ENCODE results near the gene SOD3. TPM values are rescaled to one million over a fixed set of nuclear protein-coding genes. Genes with fewer than 3 reads are reported as not detected.

The SOD3 gene
- total RNA-seq, 1 donor from 2014 or later, result 0.75 TPM

GRCh38 chr4:24795666-24796381 lies 451 bp downstream of the SOD3 start:
- DNase-seq (ENCODE audit: low read depth), result no peak
- no peak for TF ChIP-seq CTCF (IDR thresholded peaks at IDR 0.05; ENCODE audit: insufficient read depth, low read length, poor library complexity, severe bottlenecking)
- H3K4me3 ChIP-seq (ENCODE audit: low read depth, low read length), result no peak overlapping the region
- H3K36me3 ChIP-seq (ENCODE audit: control insufficient read depth, insufficient read depth, low read length), result no peaks in the 10 kb centered on the region
- peaks cover 29% of the 10 kb centered on the region for H3K27me3 ChIP-seq (ENCODE audit: control insufficient read depth, insufficient read depth, low read length)

- Histone ChIP-seq H3K4me3 (ENCODE audit: low read depth, low read length) (no peak overlapping the region), H3K36me3 (ENCODE audit: control insufficient read depth, insufficient read depth, low read length) (no peaks in the 10 kb centered on the region), H3K27me3 (ENCODE audit: control insufficient read depth, insufficient read depth, low read length) (peaks cover 35% of the 10 kb centered on the region)
- TF ChIP-seq CTCF (IDR thresholded peaks at IDR 0.05; ENCODE audit: insufficient read depth, low read length, poor library complexity, severe bottlenecking), result no peak
- no peak for DNase-seq (ENCODE audit: low read depth)
Observed at GRCh38 chr4:24796620-24797019, 1.2 kb downstream of the SOD3 start.

- Histone ChIP-seq H3K27me3 (ENCODE audit: control insufficient read depth, insufficient read depth, low read length) (peaks cover 41% of the 10 kb centered on the region), H3K36me3 (ENCODE audit: control insufficient read depth, insufficient read depth, low read length) (no peaks in the 10 kb centered on the region), H3K4me3 (ENCODE audit: low read depth, low read length) (no peak overlapping the region)
- no peak for DNase-seq (ENCODE audit: low read depth)
- TF ChIP-seq CTCF (IDR thresholded peaks at IDR 0.05; ENCODE audit: insufficient read depth, low read length, poor library complexity, severe bottlenecking), result no peak
Observed at GRCh38 chr4:24798036-24798610, 2.8 kb downstream of the SOD3 start.

GRCh38 chr4:24799196-24799543 lies 3.8 kb downstream of the SOD3 start:
- DNase-seq (ENCODE audit: low read depth), result no peak
- no peak for TF ChIP-seq CTCF (IDR thresholded peaks at IDR 0.05; ENCODE audit: insufficient read depth, low read length, poor library complexity, severe bottlenecking)
- H3K36me3 ChIP-seq (ENCODE audit: control insufficient read depth, insufficient read depth, low read length), result no peaks in the 10 kb centered on the region
- peaks cover 41% of the 10 kb centered on the region for H3K27me3 ChIP-seq (ENCODE audit: control insufficient read depth, insufficient read depth, low read length)
- H3K4me3 ChIP-seq (ENCODE audit: low read depth, low read length), result no peak overlapping the region

GRCh38 chr4:24799544-24800324 lies 4.4 kb downstream of the SOD3 start:
- Histone ChIP-seq H3K27me3 (ENCODE audit: control insufficient read depth, insufficient read depth, low read length) (peaks cover 41% of the 10 kb centered on the region), H3K36me3 (ENCODE audit: control insufficient read depth, insufficient read depth, low read length) (no peaks in the 10 kb centered on the region), H3K4me3 (ENCODE audit: low read depth, low read length) (no peak overlapping the region)
- TF ChIP-seq CTCF (IDR thresholded peaks at IDR 0.05; ENCODE audit: insufficient read depth, low read length, poor library complexity, severe bottlenecking), result no peak
- DNase-seq (ENCODE audit: low read depth), result no peak
